Measurements from ENCODE around the gene PTPRN2.
"Not testable (repeated sequence)": the region's sequence is repeated elsewhere in the genome, so short reads cannot be mapped to it uniquely, and the experiment has no call there.

Gene PTPRN2

DNA sequence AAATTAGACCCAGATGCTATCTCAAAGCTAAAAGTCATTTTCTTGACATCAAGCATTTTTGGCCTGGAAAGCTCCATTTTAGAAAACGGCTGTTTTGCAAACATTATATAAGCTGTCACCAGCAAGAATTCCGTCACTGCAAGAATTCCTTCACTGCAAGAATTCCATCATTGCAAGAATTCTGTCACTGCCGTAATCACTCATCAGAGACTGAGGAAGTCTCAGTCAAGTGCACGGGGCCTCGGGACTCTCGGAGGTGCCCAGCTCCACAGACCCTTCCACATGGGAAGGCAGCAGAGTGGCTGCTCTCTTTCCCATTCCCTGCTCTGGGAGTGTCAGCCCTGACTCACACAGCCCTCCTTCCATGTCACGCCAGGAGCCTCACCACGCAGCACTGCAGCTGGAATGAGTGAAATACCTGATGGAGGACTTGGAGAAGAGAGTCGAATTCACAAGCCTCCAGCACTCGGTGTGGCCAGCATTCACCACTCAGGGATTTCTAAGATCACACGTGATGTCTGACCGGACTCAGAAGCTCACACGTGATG lies 168.3 kb downstream of the PTPRN2 start:
- DNase-seq (ENCODE audit: low read depth in 2 of 2) = no peak

DNA sequence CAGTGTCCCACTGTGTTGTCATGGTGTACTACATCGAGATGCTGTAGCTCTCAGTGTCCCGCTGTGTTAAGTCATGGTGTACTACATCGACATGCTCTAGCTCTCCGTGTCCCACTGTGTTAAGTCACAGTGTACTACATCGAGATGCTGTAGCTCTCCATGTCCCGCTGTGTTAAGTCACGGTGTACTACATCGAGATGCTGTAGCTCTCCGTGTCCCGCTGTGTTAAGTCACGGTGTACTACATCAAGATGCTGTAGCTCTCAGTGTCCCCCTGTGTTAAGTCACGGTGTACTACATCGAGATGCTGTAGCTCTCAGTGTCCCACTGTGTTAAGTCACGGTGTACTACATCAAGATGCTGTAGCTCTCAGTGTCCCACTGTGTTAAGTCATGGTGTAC lies 169.2 kb downstream of the PTPRN2 start:
- DNase-seq (ENCODE audit: low read depth in 2 of 2) = not testable (repeated sequence)

DNA sequence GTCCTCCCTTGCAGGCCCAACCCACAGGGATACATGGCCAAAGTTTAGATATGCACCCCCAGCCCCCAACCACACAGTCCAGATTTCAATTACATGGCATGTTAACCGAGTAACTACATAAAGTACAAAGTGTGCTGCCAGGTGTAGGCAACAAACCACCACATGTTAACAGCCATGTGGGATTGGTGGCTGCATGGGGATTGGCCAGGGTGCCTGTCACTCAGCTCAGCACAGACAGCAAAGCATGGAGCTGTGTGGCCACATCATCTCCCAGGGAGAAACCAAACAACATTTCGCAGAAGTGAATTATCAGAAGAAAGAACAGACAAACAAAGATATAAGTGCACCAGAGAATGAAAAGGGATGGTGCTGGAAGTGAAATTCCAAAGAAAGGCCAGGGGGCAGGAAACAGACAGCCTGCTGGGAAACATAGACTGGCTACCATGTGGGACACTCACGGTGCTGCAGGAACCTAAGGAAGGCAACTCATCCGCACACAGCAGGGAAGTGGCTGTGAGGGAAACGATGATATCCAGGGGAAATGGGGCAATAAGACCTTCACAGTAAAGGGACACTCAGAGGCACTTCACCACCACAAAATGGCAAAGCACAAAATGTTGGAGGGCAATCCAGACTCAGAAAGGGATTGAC lies 171.2 kb downstream of the PTPRN2 start:
- DNase-seq (ENCODE audit: low read depth in 2 of 2) = no peak

DNA sequence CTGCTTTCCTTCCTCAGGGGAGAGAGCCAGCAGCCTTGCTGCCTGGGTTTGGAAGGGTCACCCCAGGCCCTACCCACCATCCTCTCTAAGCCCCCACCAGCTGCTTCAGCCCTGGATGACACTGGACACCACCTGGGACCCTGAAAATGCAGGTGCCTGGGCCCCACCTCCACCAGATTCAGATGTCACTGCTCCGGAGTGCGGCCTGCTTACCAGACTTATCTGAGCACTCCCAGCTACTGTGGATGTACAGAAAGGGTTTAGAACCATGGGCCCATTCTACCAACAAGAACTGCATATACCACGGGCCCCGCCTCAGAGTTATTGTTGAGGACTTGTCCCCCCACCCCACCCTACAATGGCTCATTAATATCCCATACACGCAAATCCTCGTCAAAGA lies 172.3 kb downstream of the PTPRN2 start:
- no peak for DNase-seq (ENCODE audit: low read depth in 2 of 2)

DNA sequence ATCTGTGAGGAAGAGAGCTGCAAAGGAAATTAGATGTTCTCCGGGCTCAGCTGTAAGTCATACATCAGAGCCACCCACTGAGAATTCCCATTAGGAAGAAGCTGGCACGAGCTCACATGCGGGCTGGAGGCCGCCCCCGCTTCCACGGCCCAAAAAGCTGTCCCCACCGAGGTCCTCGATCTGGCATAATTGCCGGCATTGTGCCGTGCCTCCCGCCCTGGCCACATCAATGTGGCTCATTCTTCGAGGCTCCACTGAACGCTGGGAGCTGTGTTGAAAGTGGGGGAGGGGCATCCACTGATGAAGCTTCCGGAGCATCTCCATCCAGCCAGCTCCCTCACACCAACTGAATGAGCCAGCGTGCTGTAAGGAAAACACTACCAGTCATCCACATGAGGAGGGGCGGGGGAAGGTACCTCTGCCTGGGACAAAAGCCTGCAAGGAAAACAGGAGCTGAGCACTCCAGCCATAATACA lies 173.1 kb downstream of the PTPRN2 start:
- DNase-seq (ENCODE audit: low read depth in 2 of 2) = no peak

DNA sequence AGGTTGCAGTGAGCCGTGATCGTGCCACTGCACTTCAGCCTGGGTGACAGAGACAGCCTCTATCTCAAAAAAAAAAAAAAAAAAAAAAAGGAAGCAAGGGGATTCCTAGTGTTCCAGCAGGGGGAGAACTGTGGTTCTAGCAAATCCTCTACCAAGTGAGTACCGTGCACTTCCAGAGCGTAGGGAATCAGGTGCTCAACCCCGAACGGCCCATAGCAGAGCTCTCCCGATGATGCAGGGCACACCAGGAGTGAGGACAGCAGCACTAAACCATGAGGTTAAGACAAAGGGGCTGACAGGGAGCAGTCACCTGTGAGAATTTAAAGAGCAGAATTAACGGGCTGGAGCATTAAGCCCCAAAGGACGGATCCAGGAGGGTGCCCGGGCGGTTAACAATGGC lies 173.6 kb downstream of the PTPRN2 start:
- no peak for DNase-seq (ENCODE audit: low read depth in 2 of 2)

DNA sequence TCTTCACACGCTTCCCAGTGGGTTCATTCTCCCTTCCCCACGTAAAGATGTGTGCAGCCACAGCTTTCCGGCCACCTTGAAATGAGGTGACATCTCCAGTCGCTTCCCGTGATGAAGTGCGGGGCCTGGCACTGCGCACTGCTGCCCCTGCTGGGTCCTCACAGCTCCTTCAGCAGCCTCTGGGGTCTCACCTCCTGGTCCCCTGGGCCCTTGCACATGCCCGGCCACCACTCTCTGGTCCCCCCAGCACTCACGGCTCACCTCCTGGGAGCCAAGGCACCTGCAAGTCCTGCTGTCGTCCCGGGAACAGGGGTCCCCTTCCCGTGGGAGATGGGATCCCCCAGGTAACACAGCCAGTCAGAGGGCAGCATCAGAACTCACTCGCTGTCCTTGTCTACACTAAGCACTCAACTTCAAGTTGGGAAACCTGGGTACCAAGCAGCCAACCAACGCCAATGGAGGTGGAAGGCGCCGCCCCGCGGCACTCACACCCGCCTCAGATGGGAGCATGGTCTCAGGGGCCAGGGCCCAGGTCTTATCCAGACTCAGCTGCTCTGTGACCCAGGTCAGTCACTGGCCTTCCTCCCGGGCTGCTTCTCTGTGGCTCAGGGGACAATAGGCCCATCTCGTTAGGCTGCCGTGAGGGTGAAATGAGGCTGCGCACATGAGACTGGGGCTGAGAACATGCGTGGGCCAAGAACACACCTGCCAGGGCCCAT lies 176.2 kb downstream of the PTPRN2 start:
- DNase-seq (ENCODE audit: low read depth in 2 of 2) = no peak

DNA sequence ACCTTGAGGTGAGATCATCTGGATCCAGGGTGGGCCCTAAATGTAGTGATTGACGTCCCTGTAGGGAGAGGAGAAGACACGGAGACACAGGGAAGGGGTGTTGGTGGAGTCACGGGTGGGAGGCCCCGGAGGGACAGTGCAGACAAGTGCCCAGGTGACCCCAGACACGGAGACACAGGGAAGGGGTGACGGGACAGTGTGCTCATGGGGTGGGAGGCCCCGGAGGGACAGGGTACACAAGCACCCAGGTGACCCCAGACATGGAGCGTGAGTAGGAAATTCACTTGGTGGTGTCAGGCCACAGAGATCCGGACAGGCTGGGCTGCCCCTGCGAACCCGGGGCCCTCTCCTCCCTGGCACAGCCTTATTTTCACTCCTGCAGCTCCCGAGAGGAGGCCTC lies 176.9 kb downstream of the PTPRN2 start:
- no peak for DNase-seq (ENCODE audit: low read depth in 2 of 2)

DNA sequence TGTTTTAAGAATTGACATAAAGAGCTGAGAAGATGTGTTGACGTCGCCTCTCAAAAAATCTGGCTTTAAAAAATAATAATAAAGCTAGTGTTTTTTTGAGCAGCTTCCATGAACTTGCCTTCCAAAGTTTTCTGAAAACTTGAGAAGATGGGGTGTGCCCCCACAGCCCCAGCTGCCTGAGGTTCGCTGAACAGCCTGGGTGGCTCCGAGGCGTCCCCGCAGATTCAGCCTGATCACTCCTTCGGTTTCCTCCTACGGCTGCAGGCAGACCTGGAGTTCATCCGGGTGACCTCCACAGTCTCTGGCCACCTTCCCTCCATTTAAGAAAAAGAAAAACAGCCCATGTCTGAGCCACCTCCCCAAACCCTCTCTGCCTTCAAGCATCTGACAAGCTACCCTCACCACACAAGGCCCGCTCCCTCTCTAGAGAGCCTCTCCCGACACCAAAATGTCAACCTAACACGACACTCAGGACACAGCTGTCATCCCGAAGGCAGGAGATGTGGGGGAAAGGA lies 177.8 kb downstream of the PTPRN2 start:
- DNase-seq (ENCODE audit: low read depth in 2 of 2) = no peak

DNA sequence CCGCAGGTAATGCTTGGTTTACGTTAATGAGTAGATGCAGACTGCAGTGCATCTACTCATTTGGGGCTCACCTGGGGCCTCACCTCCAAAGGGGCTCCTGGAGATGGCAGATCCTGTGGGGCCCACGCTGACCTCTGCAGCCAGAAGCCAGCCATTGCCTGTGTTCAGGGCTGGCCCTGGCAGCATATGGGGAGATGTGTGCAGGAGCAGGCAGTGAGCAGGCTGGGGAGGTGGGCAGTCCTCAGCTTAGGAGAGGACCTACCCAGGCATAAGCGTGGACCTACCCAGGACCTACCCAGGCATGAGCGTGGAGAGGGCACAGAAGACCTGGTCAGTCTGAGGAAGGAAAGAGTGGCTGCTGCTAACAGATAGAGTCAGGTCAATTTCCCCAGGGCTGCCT lies 178.5 kb downstream of the PTPRN2 start:
- no peak for DNase-seq (ENCODE audit: low read depth in 2 of 2)

DNA sequence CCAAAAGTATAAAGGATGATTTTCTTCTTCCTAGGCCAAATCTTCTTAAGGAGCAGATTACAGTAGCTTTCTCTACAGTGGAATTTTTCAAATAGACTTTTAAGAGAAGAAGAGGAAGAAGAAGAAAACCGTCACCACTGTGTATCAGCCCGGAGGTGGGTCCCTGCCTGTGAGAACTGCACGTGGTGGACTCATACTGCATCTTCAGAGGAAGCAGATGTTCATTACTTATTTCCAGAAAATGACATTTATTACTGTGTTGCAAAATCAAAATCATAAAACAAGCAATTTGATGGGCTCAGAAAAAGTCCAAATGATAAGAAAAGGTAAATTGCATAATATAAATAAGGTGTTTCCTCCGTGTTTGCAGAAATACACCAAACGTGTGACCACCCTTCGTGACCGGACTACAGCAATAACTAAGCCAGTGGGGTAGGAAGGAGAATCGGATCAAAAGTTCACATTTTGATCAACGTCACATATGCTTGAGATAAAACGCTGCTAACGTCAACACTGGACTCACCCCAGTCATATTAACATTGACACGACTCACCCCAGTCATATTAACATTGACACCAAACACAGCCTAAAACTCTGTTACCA lies 179.2 kb downstream of the PTPRN2 start:
- DNase-seq (ENCODE audit: low read depth in 2 of 2) = no peak

DNA sequence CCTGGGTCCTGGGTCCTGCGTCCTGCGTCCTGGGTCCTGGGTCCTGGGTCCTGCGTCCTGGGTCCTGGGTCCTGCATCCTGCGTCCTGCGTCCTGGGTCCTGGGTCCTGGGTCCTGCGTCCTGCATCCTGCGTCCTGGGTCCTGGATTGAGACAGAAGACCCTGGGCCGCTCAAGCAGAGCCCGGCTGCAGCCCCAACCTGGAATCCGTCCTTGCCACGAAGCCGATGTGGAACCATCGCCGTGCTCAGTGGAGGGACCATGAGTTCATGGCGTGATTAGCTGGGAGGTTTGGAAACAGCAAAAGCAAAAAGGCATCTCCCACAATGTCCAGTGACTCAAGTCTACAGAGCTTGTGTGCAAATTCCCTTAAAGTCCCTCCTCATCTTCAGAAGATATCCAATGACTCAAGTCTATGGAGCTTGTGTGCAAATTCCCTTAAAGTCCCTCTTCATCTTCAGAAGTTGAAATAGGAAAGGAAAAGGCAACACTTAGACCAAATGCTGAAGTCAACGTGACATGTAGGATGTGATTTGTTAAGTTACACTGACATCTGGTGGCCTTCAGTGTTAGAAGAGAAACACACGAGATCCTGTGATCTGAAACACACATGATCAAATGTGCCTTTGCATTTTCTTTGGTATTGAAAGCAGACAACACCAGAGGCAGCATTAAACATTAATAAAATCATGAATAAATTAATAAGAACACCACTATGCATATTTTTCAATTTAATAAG lies 179.9 kb downstream of the PTPRN2 start:
- DNase-seq (ENCODE audit: low read depth in 2 of 2) = no peak

DNA sequence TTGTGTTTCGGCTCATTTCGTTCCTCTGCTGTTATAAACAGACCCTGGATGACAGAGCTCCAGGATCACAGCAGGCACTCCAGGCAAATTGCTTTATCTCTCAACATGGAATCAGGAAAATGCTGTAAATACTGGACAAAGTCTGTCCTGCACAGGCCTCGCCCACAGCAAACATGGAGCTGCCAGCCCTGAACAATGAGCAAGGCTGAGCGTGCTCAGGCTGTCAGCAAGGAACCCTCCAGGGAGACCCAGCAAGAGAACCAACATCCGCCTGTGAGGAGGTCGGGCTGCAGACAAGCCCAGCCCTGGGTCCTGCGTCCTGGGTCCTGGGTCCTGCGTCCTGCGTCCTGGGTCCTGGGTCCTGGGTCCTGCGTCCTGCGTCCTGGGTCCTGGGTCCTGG lies 180.8 kb downstream of the PTPRN2 start:
- DNase-seq (ENCODE audit: low read depth in 2 of 2) = no peak

DNA sequence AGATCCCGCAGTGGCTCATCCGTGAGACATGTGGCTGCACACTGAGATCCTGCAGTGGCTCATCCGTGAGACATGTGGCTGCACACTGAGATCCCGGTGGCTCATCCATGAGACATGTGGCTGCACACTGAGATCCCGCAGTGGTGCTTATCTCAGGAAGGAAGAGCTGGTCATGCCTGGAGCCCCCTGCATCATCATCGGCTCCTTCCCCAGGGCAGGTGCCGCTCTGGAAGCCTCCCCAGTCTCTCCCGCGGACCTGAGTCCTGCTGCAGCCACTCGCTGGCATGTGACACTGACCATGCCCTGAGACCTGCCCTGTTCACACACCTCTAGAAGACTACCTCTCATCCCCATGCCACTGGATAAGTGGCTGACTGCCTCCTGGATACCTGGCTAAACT lies 181.3 kb downstream of the PTPRN2 start:
- no peak for DNase-seq (ENCODE audit: low read depth in 2 of 2)

DNA sequence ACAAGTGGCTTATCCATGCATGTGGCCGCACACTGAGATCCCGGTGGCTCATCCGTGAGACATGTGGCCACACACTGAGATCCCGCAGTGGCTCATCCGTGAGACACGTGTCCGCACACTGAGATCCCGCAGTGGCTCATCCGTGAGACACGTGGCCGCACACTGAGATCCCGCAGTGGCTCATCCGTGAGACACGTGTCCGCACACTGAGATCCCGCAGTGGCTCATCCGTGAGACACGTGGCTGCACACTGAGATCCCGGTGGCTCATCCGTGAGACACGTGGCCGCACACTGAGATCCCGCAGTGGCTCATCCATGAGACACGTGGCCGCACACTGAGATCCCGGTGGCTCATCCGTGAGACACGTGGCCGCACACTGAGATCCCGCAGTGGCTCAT lies 181.9 kb downstream of the PTPRN2 start:
- not testable (repeated sequence) for DNase-seq (ENCODE audit: low read depth in 2 of 2)

DNA sequence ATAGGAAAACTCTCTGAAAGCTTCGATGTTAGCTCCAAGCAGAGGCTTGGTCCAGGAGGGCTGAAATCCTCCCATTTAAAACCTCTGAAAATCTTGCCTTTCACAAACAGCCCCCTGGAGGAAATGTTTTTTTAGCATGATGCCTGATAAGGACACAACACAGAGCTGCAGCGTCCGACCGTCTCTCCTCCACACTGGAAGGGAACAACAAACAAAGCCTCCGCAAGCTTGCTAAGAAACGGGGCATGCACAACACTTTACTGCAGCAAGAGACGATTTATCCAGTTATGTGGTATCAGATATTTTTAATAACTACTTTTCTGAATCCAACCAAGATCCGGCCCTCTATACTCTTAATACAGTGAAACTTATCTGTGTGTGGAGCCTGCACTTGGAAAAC lies 182.3 kb downstream of the PTPRN2 start:
- no peak for DNase-seq (ENCODE audit: low read depth in 2 of 2)

DNA sequence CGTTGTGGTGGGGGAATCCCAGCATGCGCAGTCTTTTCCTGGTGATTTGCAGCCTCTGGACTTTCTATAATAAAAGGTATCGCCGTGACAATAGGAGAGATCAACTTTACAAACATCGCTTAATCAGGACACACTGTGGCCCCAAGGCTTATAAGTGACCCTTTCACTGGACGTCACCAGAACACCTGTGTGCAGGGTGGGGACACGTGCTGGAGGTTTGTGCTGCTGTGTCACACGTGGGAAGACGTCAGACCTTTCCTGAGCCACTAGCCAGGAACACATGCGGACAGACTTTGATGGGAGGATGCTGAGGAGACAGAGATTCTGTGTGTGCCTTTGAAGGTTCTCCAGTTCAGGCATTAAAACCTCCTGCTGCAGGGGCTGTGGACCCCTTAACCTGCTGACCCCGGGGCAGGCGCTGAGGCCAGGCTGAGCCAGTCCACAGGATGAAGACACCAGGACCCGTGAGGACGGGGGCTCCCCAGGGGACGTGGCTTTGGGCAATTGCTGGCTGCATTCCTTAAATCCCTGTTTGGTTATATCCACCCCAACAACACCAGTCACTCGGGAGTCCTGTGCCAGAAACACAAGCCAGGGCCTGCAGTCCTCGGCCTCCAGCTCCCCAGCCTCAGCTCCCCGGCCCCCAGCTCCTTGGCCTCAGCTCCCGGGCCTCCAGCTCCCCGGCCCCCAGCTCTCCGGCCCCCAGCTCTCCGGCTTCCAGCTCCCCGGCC lies 183.4 kb downstream of the PTPRN2 start:
- DNase-seq (ENCODE audit: low read depth in 2 of 2) = no peak

DNA sequence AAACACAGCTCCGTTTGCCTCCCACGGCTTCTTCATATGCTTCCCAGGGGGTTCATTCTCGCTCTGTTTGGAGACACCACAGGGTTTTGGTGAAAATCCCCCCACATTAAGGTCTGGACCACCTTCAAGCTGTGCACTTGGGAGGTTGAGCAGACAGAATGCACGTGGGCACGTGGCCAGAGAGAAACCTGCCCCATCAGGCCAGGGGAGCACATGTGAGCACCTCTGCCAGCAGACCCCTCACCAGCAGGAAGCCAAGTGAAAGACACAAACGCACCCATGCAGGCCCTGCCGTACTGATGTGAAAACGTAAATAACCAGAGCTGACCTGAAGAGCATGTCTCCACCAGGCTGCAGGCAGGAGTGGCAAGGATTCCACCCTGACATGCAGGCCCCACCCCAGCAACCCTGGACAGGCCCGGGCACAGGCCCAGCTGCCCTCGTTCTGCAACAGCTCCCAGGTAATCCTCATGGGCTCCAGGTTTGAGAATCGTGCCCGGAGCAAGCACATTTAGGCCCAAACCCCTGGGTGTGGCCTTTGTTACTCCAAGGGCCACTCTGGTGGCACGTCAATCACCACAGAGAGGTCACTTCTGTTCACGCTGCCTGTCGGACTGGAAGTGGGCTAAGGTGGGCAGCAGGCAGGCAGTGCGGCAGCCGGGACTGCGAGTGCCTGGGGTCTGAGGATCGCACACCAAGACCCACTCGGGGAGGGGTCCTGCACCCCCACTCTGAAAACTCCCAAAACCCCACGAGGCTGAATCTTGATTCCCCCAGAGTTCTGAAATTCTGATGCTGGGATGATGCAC lies 184.4 kb downstream of the PTPRN2 start:
- no peak for DNase-seq (ENCODE audit: low read depth in 2 of 2)

DNA sequence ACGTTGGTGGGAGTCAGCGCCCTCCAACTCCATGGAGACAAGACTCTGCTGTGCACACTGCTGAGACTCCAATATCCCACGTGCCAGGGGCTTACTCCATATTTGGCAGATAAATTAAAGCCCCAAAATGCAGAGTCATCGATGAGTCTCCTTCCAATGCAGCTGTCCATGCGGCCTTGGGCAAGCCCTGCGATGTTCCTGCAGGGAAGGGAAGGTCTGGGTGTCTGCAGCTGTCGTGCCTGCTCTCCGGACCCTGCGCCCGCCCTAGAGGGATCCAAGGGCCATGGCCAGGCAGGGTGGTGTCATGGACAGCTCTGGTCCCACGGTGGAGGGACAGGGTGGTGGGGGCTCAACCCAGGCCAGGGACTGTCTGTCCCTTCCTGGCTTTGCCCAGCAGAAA lies 185.2 kb downstream of the PTPRN2 start:
- no peak for DNase-seq (ENCODE audit: low read depth in 2 of 2)

DNA sequence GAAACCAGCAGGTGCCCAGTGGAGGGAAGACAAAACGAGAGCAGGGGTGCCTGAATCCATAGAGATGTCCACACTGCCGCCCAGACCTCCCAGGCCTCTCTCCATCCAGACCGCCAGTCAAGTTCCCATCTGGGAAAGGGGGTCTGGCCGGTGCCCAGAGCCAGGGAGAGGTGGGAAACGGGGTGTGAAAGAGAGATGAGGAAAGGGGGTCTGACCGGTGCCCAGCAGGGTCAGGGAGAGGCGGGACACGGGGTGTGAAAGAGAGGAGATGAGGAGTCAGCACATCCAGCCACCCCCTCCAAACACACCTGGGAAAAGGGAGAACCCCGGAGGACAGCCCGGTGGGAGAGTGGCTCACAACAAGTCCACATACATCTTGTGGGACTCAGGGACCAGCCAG lies 185.8 kb downstream of the PTPRN2 start:
- DNase-seq (ENCODE audit: low read depth in 2 of 2) = no peak

Data from stimulated activated CD8-positive, alpha-beta memory T cell treated with anti-CD3 and anti-CD28 coated beads, Interleukin-7, amount 100 ng/mL, for 1 hour (primary cell).